CD4-positive, alpha-beta T cell treated with Interferon alpha-2 for 1 hour (primary cell): ENCODE measurements around the gene PSENEN.

Source experiments
- DNase-seq, 2 donors: peaks; one replicate each; pipeline ENCODE4 v3.0.0-alpha.2; 2020 to 2022

PSENEN gene, protein sequence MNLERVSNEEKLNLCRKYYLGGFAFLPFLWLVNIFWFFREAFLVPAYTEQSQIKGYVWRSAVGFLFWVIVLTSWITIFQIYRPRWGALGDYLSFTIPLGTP

DNA sequence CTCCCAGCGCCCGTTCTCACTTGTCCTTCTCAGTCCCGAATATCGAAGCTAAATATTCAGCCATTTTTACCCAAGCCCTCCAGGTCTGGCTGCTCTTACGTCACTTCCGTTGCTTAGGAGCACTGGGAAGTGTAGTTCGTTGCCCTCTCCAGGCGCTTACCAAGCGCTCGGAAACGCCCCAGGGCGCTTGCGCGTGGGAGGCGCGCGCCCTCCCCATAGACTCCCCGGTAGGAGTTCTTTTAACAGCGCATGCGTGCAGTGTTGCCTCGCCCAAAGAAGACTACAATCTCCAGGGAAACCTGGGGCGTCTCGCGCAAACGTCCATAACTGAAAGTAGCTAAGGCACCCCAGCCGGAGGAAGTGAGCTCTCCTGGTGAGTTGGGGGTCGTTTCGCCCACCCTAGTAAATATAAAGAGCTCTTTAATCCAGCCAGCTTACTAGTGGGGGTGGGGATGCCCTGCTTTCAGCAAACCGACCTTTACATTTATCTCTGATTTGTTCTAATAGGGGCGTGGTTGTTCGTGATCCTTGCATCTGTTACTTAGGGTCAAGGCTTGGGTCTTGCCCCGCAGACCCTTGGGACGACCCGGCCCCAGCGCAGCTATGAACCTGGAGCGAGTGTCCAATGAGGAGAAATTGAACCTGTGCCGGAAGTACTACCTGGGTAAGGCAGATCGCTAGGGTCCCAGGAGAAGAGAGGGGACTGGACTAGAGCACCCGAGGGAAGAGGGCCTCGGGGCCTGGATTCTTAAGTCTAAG is at the start of gene PSENEN, which contains the start of gene U2AF1L4:
Gene PSENEN (plus strand): TSS at position 324 of the 759 bp plus-strand sequence. CDS start 280 bp downstream, at position 604.
Gene U2AF1L4 (minus strand): TSS at position 91 of the 759 bp plus-strand sequence. CDS start 27 bp downstream, at position 64.
- DNase-seq: peak; percentile 99

DNA sequence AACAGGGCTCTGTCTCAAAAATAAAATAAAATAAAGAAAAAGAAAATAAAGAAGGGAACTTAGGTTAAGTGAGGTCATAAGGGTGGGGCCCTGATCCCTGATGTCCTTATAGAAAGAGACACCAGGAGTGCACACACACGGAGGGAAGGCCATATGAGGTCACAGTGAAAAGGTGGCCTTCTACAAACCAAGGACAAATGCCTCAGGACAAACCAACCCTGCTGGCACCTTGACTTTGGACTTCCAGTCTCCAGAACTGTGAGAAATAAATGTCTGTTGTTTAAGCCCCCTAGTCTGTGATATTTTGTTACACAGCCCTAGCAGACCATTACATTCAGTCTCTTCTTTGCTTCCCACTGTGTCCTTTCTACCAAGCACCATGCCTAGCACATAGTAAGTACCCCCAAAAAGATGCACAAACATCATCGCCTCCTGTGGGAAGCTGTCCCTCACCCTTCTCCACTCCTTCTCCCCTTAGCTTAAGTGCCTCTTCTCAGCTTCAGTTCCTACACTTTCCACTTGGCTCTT is 49.5 kb upstream of the PSENEN start:
- DNase-seq: no peak

DNA sequence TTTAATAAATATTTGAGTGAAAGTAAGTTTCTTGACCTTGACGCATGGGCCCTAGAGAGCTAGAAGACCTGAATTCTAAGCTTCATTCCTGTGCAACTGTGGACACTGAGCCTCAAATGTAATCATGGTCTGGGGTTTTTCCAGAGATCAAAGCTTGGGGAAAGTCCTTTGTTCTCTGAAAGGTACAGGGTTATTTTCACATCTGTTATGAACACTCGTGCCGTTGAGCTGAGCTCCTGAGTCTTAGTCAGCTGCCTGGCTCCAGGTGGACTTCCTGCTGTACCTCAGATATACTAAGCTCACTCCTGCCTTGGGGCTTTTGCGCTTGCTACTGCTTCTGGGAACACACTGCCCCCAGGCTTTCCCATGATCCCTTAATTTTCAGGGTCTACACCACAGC is 48.6 kb upstream of the PSENEN start:
- no peak for DNase-seq

DNA sequence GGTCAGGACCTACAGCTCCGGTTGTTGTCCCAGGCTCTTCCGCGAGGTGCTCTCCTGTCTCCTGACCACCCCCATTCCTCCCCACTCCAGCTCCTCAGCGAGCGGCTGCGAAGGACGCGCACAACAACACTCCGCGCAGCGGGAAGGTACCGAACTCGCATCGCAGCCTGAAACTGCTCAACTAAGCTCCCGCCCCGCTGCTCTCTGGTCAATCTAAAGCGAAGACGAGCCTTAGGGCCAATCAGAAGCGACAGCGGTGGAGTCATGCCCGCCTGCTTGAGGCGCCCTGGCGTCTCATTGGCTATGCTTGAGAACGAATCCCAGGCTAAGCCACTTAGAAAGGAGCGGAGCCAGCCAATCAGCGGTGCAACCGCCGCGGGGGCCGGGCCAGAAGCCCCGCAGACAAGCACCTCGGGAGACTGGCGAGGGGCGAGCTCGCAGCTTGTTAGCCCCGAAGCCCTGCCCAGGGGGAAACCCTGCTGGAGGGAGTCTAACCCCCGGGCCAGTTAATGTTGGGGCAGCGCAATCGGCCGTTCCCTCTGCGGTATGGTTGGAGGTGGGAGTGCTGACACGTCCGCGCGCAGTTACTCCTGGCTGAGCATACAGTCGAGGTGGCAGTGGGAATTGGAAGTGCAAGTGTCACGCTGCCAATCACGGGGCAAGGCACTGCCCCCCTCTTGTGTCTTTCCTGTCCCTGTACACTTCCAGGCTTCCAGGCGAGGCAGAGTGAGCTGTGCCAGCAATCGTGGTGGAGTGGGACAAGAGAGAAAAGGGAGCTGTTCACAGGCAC is 43.0 kb upstream of the PSENEN start:
- peak; percentile 95 to 97 for DNase-seq

DNA sequence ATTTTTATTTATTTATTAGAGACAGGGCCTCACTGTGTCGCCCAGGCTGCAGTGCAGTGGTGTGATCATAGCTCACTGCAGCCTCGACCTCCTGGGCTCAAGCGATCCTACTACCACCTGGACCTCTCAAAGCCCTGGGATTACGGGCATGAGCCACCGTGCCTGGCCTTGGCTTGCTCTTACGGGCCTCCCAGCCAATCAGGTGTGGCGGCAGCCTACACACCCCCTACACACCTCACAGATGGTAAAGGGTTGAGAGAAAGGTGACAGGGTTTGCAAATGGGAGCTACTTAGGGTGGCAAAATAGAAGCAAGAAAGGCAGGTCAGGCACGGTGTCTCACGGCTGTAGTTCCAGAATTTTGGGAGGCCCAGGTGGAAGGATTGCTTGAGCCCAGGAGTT is 42.1 kb upstream of the PSENEN start:
- no peak for DNase-seq

DNA sequence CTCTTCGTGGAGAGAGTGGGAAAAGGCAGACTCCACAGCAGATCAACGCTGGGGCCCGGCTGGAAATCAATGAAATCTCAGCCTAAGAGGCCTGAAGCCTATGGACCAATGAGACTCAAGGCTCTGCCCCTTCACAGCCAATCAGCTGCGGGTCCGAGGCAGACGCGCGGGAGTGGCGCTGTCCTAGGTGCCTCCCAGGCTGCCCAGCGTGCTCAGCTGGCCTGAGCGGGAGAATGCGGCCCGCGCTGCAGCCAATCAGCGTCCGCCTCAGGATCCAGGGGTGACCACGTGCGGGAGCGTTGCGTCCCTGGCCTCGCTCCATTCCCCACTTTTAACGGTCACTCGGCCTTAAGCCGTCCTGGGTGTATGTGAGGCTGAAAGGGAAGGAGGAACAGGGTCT is 41.2 kb upstream of the PSENEN start, which contains the start of gene ZBTB32:
Gene ZBTB32 (plus strand): TSS at position 341 of the 400 bp plus-strand sequence. CDS start 10,069 bp downstream, outside the sequence.
- no peak for DNase-seq

DNA sequence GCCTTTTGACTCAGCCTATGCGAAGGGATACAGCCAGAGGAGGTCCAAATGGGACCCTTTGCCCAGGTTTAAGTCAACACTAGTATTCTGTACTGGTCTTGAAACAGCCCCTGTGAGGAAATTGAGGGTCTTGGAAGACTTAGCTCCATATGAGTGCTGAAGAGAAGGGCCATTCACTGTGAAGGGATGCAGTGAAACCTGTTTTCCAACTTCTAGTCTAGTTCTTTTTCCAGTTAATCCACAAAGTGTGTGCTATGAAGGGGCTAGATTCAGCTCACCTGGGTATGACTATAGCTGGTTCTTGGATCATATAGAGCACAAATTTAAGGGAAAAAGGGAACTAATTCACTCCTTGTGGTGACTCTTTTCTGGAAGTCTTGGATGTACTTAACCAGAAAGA is 37.1 kb upstream of the PSENEN start:
- no peak for DNase-seq

DNA sequence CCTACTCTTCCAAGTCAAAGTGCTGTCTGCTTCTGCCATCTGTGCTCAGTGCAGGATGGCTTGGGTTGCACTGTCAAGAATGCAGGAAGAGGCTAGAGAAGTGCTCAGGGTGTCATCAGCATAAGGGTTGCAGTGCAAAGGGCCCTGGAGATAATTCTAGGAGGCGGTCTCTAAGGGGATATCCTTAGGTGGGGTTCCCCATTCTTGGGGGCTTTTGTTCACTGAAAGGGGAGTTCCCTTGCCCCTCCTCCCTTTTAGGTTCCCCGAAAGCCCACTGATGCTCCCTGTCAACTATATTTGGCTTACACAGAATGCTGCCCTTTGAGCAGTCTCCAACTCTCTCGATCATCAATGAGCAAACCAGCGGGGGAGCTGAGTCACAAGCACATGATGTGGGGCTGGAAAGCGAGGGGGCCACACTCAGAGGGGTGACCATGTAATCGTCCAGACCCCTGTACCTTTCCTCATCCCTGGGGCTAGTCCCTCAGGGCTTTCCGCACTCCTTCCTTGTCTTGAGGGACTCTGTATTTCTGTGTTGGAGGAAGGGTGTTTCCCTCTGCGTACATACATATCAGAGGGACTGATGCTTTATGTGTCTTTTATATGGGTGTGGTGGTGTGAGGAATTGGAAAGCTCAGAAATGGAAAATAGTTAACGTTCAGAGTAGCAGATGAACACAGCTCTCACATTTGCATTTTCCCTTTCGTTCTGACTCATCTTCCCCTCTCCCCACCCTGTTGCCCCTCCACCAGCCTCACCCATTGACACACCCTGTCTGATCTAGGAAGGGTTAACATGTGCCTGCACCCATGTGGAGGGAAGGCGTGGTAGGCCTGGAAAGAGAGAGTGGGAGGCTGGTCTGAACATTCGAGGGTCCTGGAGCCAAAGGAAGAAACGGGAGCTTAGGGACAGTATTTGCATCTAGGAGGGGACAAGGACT is 34.4 kb upstream of the PSENEN start:
- peak in 1 of 2 donors; percentile 52 for DNase-seq

DNA sequence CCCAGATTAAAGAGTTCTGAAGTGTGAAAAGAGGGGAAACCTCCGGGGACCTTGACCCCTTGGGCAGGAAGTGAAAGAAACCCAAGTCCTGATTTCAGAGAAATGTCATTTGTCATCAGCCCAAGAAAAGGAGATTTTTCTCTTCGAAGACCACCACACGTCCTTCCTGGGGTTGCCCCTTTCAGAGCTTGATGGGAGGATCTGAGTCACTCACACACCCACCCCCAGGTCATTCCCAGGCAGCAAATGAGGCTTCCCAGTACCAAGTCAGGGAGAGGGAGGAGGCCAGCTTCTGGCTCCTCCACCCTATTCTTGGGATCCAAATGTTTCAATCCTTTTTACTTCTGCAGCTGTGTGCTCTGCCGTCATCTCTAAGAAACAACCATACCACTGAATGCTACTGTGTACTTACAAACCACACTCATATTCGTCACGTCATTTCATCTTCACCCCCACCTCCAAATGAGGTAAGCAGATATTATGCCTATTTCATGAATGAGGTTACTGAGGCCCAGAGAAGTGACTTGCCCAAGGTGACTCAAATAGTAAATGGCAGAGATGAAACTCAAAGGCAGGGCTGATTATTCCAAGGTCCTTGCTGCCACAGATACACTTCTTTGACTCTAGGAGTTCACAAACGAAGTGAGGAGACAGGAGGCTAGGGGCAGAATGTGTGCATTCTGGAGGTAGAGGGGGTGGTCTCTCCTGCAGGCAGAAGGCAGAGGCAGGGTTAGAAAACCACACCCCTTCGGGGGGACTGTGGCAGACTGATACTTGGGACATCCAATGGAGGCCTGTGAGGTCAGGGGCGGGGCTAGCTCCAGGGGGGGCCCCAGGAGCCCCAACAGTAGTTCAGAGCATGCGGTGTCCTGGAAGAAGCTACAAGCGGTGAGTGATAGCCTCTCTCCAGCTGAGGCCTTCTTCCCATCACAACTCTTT is 32.6 kb upstream of the PSENEN start:
- peak; percentile 49 to 59 for DNase-seq

DNA sequence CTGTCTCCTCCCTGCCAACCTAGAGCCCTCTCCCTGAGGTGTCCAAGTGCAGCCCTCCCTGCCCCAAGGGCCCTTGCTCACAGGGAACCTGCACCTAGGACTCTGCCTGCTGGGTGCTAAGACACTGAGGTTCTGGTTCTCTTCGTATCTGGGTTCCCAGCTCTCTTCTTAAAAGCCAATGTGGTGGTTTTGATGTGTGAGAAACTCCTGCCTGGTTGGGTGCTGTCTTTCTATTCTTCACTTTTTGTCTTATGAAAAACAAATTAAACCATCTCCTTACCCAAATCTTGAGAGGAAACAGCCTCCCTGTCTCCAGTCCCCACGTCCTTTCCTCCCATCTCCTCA is 32.0 kb upstream of the PSENEN start:
- DNase-seq: no peak

DNA sequence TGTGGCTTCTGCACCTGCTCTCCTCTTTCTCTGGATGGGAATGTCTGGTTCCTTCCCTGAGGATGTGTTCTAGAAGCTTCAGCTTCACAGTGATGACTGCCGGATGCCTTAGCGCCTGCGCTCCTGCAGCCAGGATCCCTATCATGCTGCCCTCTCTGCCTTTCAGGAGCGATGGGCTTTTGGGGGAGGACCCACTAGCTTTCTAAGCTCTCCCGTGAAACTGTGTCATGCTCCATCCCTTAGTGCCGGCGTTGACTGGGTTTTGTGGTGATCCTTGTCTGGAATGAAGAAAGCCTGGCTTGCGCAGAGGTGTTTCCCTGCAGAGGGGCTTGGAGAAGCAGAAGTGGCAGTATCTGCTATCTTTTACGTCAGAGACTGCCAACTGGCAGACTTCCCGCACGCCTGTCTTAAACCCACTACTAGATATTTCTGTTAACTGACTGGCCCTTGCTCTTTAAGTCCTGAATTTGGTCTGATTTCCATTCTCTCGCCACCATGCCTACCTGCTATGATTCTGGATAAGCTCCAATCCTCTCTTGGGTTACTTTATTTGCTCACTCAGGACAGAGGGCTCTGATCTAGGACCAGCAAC is 31.5 kb upstream of the PSENEN start:
- DNase-seq: no peak

DNA sequence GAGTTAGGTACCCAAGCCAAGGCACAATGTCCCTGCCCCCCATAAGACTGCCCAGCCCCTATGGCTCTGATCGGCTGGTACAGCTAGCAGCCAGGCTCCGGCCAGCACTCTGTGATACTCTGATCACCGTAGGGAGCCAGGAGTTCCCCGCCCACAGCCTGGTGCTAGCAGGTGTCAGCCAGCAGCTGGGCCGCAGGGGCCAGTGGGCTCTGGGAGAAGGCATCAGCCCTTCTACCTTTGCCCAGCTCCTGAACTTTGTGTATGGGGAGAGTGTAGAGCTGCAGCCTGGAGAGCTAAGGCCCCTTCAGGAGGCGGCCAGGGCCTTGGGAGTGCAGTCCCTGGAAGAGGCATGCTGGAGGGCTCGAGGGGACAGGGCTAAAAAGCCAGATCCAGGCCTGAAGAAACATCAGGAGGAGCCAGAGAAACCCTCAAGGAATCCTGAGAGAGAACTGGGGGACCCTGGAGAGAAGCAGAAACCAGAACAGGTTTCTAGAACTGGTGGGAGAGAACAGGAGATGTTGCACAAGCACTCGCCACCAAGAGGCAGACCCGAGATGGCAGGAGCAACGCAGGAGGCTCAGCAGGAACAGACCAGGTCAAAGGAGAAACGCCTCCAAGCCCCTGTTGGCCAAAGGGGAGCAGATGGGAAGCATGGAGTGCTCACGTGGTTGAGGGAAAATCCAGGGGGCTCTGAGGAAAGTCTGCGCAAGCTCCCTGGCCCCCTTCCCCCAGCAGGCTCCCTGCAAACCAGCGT is 30.7 kb upstream of the PSENEN start:
- DNase-seq: no peak

DNA sequence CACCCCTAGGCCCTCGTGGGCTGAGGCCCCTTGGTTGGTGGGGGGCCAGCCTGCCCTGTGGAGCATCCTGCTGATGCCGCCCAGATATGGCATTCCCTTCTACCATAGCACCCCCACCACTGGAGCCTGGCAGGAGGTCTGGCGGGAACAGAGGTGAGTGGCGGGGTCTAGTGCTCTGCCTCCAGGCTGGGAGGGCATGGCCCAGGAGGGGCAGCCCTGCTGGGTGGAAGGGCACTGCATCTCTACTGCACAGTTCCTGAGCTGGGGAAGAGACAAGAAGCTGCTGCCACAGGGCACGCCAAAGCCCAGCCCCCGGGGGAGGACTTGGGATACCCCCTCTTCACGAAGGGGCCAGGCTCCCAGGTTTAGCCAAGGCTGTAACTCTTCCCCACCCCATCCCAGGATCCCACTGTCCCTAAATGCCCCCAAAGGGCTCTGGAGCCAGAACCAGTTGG is 30.1 kb upstream of the PSENEN start:
- no peak for DNase-seq

DNA sequence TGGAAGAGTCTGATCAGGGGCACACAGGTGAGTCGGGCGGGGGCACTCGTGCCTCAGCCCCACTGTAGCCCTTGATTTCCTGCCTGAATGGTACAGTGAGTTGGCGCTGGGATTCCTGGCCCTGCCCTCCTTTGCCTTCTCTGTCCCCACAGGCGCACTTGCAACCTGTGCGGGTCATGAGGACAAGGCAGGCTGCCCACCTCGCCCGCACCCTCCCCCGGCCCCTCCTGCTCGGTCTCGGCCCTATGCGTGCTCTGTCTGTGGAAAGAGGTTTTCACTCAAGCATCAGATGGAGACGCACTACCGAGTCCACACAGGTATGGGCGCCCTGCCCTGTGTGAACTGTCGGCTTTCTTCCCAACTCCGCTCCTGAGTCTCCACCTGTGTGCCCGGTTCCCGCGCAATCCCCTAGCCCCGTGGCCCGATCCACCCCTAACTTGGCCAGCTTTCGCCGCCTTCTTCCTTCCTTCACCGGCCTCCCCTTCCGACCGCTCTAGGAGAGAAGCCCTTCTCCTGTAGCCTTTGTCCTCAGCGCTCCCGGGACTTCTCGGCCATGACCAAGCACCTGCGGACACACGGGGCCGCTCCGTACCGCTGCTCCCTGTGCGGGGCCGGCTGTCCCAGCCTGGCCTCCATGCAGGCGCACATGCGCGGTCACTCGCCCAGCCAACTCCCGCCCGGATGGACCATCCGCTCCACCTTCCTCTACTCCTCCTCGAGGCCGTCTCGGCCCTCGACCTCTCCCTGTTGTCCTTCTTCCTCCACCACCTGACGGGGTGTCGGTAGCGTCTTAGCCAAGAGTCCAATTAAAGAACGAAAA is 29.3 kb upstream of the PSENEN start:
- DNase-seq: peak in 1 of 2 donors; percentile 25

DNA sequence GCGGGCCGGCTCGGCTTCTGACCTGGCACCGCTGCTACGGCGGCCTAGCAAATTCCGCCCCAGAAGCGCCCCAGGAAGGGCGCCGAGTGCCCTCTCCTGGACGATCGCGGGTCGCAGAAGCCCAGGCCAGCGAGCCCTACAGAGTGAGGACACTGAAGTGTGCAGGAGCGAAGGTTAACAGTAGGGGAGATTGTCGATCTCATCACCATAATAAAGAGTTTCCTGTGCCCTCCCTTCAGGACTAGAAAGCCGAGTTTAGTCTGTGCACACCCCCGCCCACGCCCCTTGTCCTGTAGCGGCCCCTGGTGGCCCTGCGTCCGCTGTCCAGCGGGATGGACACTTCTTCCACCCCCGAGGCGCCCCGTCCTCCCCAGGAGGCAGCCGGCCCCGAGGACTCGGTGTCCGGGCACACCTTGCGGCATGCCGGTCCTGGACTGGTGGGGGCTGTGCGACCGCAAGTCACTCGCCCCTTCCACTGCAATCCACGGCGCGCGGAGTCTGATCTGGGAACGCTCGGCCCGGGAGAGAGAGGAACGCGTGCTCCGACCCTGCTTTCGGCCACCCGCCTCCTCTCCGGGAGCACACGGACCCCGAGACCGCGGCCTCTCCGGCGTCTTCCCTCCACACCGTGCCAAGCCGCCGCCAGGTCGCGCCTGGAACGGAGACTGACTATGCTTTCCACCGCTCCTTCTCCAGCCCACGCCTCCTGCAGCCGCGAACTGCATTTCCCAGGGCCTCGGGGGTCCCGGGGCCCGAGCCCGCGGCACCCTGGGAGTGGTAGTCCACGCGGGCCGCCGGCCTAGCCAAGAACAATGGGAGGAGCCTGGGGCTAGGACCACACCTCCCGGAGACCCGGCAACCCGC is 28.4 kb upstream of the PSENEN start:
- DNase-seq: peak; percentile 98 to 99

DNA sequence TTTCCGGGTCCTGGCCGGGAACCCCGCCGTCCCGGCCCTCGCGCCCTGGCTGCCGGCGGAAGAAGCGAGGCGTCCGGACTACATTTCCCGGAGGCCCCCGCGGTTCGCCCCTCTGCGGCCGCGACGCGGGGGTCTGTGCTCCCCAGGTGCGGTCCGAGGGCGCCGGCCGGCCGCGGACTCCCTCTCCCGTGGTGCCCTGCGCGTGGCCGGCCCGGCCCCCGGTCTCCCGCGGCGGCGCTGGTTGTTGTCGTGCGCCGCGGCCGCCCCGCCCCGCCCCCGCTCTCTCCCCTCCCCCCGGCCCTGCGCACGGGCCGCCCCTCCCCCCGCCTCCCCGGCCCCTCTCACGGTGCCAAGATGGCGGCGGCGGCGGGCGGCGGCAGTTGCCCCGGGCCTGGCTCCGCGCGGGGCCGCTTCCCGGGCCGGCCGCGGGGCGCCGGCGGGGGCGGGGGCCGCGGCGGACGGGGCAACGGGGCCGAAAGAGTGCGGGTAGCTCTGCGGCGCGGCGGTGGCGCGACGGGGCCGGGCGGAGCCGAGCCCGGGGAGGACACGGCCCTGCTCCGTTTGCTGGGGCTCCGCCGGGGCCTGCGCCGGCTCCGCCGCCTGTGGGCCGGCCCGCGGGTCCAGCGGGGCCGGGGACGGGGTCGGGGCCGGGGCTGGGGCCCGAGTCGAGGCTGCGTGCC is 27.6 kb upstream of the PSENEN start, which contains the start of gene KMT2B:
Gene KMT2B (plus strand): TSS at position 339 of the 680 bp plus-strand sequence. CDS start 16 bp downstream, at position 355.
- no peak for DNase-seq
